Ascending aorta (tissue), 2 donors: Measurements from ENCODE around the gene KIAA0825. TPM values are rescaled to one million over a fixed set of nuclear protein-coding genes. Genes with fewer than 3 reads are reported as not detected.

Source experiments
- DNase-seq, 2 donors: peaks; one replicate each; pipeline ENCODE4 v3.0.0-alpha.2; 2019; ENCODE audit warnings: low spot score in 2 of 2
- H3K27ac ChIP-seq, 2 donors: fragments of 200-600 bp; sonication (generic); one replicate each; pipeline ENCODE4 v1.5.1; 2016 to 2017; ENCODE audit warnings: mild to moderate bottlenecking in 1 of 2
- H3K27me3 ChIP-seq: fragments of 200-600 bp; sonication (generic); one replicate; pipeline ENCODE4 v1.5.1; 2017
- H3K36me3 ChIP-seq, 2 donors: fragments of 200-600 bp; sonication (generic); one replicate each; pipeline ENCODE4 v1.5.1; 2016
- H3K4me1 ChIP-seq, 2 donors: fragments of 200-600 bp; sonication (generic); one replicate each; pipeline ENCODE4 v1.5.1; 2016 to 2017; ENCODE audit warnings: mild to moderate bottlenecking in 1 of 2
- H3K4me3 ChIP-seq, 2 donors: fragments of 200-600 bp; sonication (generic); one replicate each; pipeline ENCODE4 v1.5.1; 2016 to 2017; ENCODE audit warnings: mild to moderate bottlenecking in 1 of 2
- H3K9me3 ChIP-seq, 2 donors: fragments of 200-600 bp; sonication (generic); one replicate each; pipeline ENCODE4 v1.5.1; 2016
- CTCF ChIP-seq, 3 experiments: fragments of 200-600 bp in 2 of 3; fragments of 450-650 bp in 1 of 3; sonication (generic) in 2 of 3; IDR thresholded peaks; one replicate each; pipeline ENCODE4 v1.5.1; 2016 to 2019; ENCODE audit warnings: antibody characterized with exemption in 3 of 3, mild to moderate bottlenecking in 1 of 3, moderate library complexity in 1 of 3
- intact Hi-C: fragments of 100-400 bp; cut with DNase I; formaldehyde crosslinking; loops from one replicate; pipeline ENCODE4 v1.15.1; 2023
- total RNA-seq: library from RNA; depleted of rRNA; stranded (reverse); fragments of >200 nt; gene quantifications from one replicate; pipeline ENCODE4 v1.1.0, GENCODE V29; 2016

Gene KIAA0825
- total RNA-seq, 1 donor from 2014 or later, result 2.4 TPM

- Histone ChIP-seq H3K27me3 (no peaks in the 10 kb centered on the region), H3K4me1 (no peaks in the 10 kb centered on the region), H3K9me3 (peaks cover 0 to 18% of the 10 kb centered on the region in 2 donors), H3K4me3 (no peak overlapping the region), H3K36me3 (peaks cover 0 to 25% of the 10 kb centered on the region in 2 donors), H3K27ac (no peak overlapping the region)
- no peak for DNase-seq
- no peak for TF ChIP-seq CTCF (IDR thresholded peaks at IDR 0.05)
- intact Hi-C loops, result no loop called here
Observed at GRCh38 chr5:94658272-94658671, 39.9 kb upstream of the KIAA0825 start.

- no peak overlapping the region for H3K4me3 ChIP-seq
- H3K36me3 ChIP-seq, result peaks cover 0 to 2% of the 10 kb centered on the region in 2 donors
- TF ChIP-seq CTCF (IDR thresholded peaks at IDR 0.05), result no peak
- intact Hi-C loops, result no loop called here
- no peaks in the 10 kb centered on the region for H3K27me3 ChIP-seq
- no peaks in the 10 kb centered on the region for H3K9me3 ChIP-seq
- H3K4me1 ChIP-seq, result no peaks in the 10 kb centered on the region
- DNase-seq, result no peak
- H3K27ac ChIP-seq, result no peak overlapping the region
Observed at GRCh38 chr5:94649874-94650273, 31.5 kb upstream of the KIAA0825 start.

- H3K27ac ChIP-seq, result no peak overlapping the region
- no peak overlapping the region for H3K4me3 ChIP-seq
- no peaks in the 10 kb centered on the region for H3K36me3 ChIP-seq
- intact Hi-C loops, result no loop called here
- no peaks in the 10 kb centered on the region for H3K4me1 ChIP-seq
- no peaks in the 10 kb centered on the region for H3K9me3 ChIP-seq
- TF ChIP-seq CTCF (IDR thresholded peaks at IDR 0.05), result no peak
- H3K27me3 ChIP-seq, result no peaks in the 10 kb centered on the region
- DNase-seq, result no peak
Observed at GRCh38 chr5:94646758-94647157, 28.4 kb upstream of the KIAA0825 start.

- DNase-seq, result no peak
- intact Hi-C loops, result no loop called here
- Histone ChIP-seq H3K4me1 (no peaks in the 10 kb centered on the region), H3K36me3 (peaks cover 0 to 2% of the 10 kb centered on the region in 2 donors), H3K4me3 (no peak overlapping the region), H3K9me3 (peaks cover 0 to 8% of the 10 kb centered on the region in 2 donors), H3K27me3 (no peaks in the 10 kb centered on the region), H3K27ac (no peak overlapping the region)
- no peak for TF ChIP-seq CTCF (IDR thresholded peaks at IDR 0.05)
Observed at GRCh38 chr5:94645053-94645452, 26.6 kb upstream of the KIAA0825 start.

GRCh38 chr5:94640176-94640575 lies 21.8 kb upstream of the KIAA0825 start:
- intact Hi-C loops, result no loop called here
- no peaks in the 10 kb centered on the region for H3K27me3 ChIP-seq
- no peak for DNase-seq
- no peak for TF ChIP-seq CTCF (IDR thresholded peaks at IDR 0.05)
- H3K36me3 ChIP-seq, result peaks cover 0 to 15% of the 10 kb centered on the region in 2 donors
- peaks cover 0 to 27% of the 10 kb centered on the region in 2 donors for H3K9me3 ChIP-seq
- H3K4me3 ChIP-seq, result no peak overlapping the region
- H3K4me1 ChIP-seq, result no peaks in the 10 kb centered on the region
- no peak overlapping the region for H3K27ac ChIP-seq

- no peak for DNase-seq
- intact Hi-C loops, result no loop called here
Observed at GRCh38 chr5:94632024-94632423, 13.6 kb upstream of the KIAA0825 start.

More at GRCh38 chr5:94632024-94632423, 13.6 kb upstream of the KIAA0825 start:
- Histone ChIP-seq H3K27ac (no peak overlapping the region), H3K27me3 (no peaks in the 10 kb centered on the region), H3K9me3 (peaks cover 0 to 21% of the 10 kb centered on the region in 2 donors), H3K4me1 (no peaks in the 10 kb centered on the region), H3K36me3 (peaks cover 19 to 21% of the 10 kb centered on the region in 2 donors), H3K4me3 (no peak overlapping the region)
- TF ChIP-seq CTCF (IDR thresholded peaks at IDR 0.05), result no peak
